Fibroblast of lung (primary cell): ENCODE measurements around the gene RIC8B.

Experiments used
- EZH2 ChIP-seq: IDR thresholded peaks from 2 replicates; pipeline ENCODE4 v1.5.1; 2012; ENCODE audit warnings: low read length, control low read depth, mild to moderate bottlenecking; ENCODE audit errors: missing control alignments
- TF ChIP-seq, protein P1 (sequence below), 2 donors: IDR thresholded peaks in 1 of 2; conservative IDR thresholded peaks in 1 of 2; 1 replicate in 1 of 2; 2 replicates in 1 of 2; pipeline ENCODE4 v1.5.1; 2011 to 2012; ENCODE audit warnings: low read length in 2 of 2, control low read depth in 1 of 2, inconsistent platforms in 1 of 2, low read depth in 1 of 2, mild to moderate bottlenecking in 1 of 2

DNA sequence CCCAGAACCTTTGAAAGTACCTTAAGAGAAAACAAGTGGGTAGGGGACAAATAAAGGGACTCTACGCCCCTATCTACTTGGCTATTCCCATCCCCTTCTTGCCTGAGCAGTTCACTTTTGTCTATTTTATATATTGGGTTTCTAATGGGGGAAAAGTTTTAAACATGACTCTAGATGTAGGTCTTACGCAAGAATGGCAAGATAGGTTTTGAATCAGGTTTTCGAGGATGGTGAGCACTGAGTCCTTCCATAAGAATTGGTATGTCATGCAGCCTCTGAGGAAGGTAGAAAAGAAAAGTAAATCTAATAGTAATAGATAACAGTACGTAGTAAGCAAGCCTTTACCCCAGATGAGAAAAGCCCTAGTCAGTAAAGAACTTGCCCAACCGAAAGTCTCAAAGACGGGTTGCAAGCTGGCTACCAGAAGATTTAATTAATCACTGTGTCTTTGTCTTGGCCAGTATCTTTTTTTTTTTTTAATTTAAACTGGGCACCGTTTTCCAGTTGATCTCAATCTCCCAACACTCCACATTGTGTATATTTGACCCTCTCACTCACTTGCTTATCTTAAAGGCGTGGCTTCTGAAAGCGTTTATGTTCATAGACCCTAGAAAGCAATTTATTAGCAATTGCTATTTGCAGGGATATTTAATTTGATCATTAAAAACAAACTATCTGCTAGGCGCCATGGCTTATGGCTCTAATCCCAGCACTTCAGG lies 94.7 kb downstream of the RIC8B start:
- TF ChIP-seq EZH2 = no peak
- TF ChIP-seq, protein P1, sequence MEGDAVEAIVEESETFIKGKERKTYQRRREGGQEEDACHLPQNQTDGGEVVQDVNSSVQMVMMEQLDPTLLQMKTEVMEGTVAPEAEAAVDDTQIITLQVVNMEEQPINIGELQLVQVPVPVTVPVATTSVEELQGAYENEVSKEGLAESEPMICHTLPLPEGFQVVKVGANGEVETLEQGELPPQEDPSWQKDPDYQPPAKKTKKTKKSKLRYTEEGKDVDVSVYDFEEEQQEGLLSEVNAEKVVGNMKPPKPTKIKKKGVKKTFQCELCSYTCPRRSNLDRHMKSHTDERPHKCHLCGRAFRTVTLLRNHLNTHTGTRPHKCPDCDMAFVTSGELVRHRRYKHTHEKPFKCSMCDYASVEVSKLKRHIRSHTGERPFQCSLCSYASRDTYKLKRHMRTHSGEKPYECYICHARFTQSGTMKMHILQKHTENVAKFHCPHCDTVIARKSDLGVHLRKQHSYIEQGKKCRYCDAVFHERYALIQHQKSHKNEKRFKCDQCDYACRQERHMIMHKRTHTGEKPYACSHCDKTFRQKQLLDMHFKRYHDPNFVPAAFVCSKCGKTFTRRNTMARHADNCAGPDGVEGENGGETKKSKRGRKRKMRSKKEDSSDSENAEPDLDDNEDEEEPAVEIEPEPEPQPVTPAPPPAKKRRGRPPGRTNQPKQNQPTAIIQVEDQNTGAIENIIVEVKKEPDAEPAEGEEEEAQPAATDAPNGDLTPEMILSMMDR (conservative IDR thresholded peaks at IDR 0.05 in 1 of 2, IDR thresholded peaks at IDR 0.05 in 1 of 2; ENCODE audit: low read depth in 1 of 2, low read length in 2 of 2) = no peak
